GM21526 (cell line): ENCODE results near the gene L2HGDH.
"Not testable (repeated sequence)": the region's sequence is repeated elsewhere in the genome, so short reads cannot be mapped to it uniquely, and the experiment has no call there.

ENCODE experiments used
- ATAC-seq: cut with Tn5 transposase; IDR thresholded peaks from one replicate; pipeline ENCODE4 v1.9.1; 2021; ENCODE audit warnings: moderate library complexity; ENCODE audit not compliant: unreplicated experiment, low FRiP score

The L2HGDH gene

GRCh38 chr14:50311972-50312733, at the start of gene L2HGDH, which contains the start of gene DMAC2L:
Gene L2HGDH, minus strand, starts transcription at chr14:50312229. Its CDS starts 79 bp downstream, at chr14:50312150.
Gene DMAC2L, plus strand, starts transcription at chr14:50312324. Its CDS starts 9,164 bp downstream, at chr14:50321488.
- peak; percentile 91 for ATAC-seq

- ATAC-seq: no peak
Measured at GRCh38 chr14:50360851-50361250, 48.8 kb upstream of the L2HGDH start.

- ATAC-seq: no peak
Measured at GRCh38 chr14:50360093-50360492, 48.1 kb upstream of the L2HGDH start.

GRCh38 chr14:50359631-50360030, 47.6 kb upstream of the L2HGDH start:
- ATAC-seq: no peak

GRCh38 chr14:50357753-50358395, 45.8 kb upstream of the L2HGDH start:
- ATAC-seq: no peak

- no peak for ATAC-seq
Measured at GRCh38 chr14:50357124-50357523, 45.1 kb upstream of the L2HGDH start.

- ATAC-seq: not testable (repeated sequence)
Measured at GRCh38 chr14:50356283-50356682, 44.3 kb upstream of the L2HGDH start.

- ATAC-seq: no peak
Measured at GRCh38 chr14:50355692-50356091, 43.7 kb upstream of the L2HGDH start.

GRCh38 chr14:50354527-50354926, 42.5 kb upstream of the L2HGDH start:
- ATAC-seq: no peak

- no peak for ATAC-seq
Measured at GRCh38 chr14:50353126-50353525, 41.1 kb upstream of the L2HGDH start.

GRCh38 chr14:50352584-50352983, 40.6 kb upstream of the L2HGDH start:
- ATAC-seq: no peak

GRCh38 chr14:50350975-50351374, 38.9 kb upstream of the L2HGDH start:
- no peak for ATAC-seq

- ATAC-seq: no peak
Measured at GRCh38 chr14:50348933-50349332, 36.9 kb upstream of the L2HGDH start.

GRCh38 chr14:50347521-50347920, 35.5 kb upstream of the L2HGDH start:
- no peak for ATAC-seq

GRCh38 chr14:50345846-50346422, 33.9 kb upstream of the L2HGDH start:
- no peak for ATAC-seq

GRCh38 chr14:50344876-50345563, 33.0 kb upstream of the L2HGDH start:
- ATAC-seq: no peak

GRCh38 chr14:50344116-50344775, 32.2 kb upstream of the L2HGDH start:
- ATAC-seq: no peak

- no peak for ATAC-seq
Measured at GRCh38 chr14:50343434-50343833, 31.4 kb upstream of the L2HGDH start.

GRCh38 chr14:50342221-50343078, 30.4 kb upstream of the L2HGDH start:
- no peak for ATAC-seq

- no peak for ATAC-seq
Measured at GRCh38 chr14:50340963-50341362, 28.9 kb upstream of the L2HGDH start.
